HG03565 (cell line): Measurements from ENCODE around the gene MORC4.
"Not testable (repeated sequence)": the region's sequence is repeated elsewhere in the genome, so short reads cannot be mapped to it uniquely, and the experiment has no call there.

Source experiments
- ATAC-seq: cut with Tn5 transposase; IDR thresholded peaks from one replicate; pipeline ENCODE4 v1.9.1; 2021; ENCODE audit warnings: mild to moderate bottlenecking, moderate library complexity; ENCODE audit not compliant: unreplicated experiment

The MORC4 gene

DNA sequence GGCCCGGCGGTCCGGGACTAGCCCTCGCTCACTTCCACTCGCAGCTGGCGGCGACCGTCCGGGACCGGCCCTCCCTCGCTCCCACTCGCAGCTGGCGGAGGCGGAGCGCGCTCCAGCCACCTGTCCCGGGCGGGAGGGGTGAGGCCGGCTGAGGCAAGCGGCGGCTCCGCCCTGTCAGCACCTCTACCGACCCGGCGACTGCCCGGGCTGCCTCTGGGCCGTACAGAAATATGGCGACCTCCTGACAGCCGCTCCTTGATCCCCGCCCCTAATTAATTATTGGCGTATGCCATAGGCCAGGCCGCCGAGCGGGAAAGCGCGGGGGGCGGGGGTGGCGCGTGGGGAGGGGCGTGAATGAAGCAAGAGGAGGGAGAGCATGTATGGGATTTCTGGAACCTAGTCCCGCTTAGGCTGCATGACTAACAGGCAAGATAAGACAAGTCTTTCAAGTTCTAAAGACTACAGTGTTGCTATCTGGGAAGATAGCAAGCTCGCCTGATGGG is at the start of gene MORC4:
MORC4 (minus strand) TSS at position 200 of the 503 bp plus-strand sequence. CDS start 243 bp downstream, outside the sequence.
- ATAC-seq = peak; percentile 75

GRCh38 chrX:107047622-107048021 is 47.6 kb upstream of the MORC4 start:
- ATAC-seq = no peak

DNA sequence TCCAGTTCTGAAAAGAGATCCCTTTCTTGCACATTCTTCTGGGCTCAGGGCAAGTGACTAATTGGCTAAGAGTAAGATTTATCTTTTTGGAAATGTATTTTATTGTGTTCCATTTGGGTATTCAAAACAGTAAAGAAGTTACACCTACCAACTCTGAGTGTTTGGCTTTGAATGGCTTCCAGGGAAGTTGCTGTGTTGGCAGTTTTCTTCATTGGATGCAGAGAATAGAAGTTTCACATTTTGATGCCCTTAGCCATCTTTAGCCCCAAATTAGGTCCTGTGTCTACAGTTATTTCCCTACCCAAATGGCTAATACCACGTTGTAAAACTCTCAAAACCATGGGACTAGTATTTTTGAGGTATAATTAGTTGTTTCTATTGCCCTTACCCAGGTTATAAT is 29.7 kb upstream of the MORC4 start:
- ATAC-seq = no peak

DNA sequence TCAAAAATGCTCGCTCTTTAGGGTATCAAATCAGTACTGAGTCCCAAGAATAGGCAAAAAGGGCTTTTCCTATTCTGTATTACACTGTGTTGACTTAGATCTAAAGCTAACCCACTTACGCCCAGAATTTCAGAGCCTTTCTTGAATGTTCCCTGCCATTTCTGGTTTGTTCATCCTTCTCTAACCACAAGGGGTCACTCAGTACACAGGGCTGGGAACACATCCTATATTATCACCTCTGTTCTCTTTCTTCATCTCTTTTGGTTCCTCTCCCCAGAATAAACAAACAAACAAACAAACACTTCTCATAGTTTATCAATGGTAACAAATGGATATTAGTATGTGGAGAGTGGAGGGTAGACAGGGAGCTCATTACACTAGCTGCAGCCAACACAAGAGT is 25.5 kb upstream of the MORC4 start:
- no peak for ATAC-seq

- ATAC-seq = no peak
Measured at GRCh38 chrX:107014936-107015335, 14.9 kb upstream of the MORC4 start.

DNA sequence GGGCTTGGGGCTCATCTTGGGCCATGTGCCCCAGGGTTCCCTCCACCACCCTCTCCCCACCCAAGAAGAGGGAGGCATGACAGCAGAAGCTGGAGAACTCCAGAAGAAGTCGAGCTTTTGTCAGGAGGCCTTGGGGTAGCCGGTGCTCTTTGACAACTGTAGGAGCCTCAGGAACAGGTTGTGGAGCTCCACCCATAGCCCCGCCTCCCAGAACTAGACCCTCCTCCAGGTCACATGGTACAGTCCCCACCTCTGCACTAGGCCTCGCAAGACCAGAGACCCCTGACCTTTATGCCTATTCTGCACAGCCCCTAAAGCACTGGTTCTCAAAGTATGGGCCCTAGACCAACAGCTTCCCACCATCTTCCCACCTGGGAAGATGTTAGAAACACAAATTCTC is 8.0 kb upstream of the MORC4 start:
- no peak for ATAC-seq

- ATAC-seq = peak; percentile 25
Measured at GRCh38 chrX:106999002-106999975, 723 bp downstream of the MORC4 start.

- ATAC-seq = no peak
Measured at GRCh38 chrX:106997611-106998010, 2.4 kb downstream of the MORC4 start.

- ATAC-seq = no peak
Measured at GRCh38 chrX:106995678-106996077, 4.3 kb downstream of the MORC4 start.

GRCh38 chrX:106987488-106987887 is 12.5 kb downstream of the MORC4 start:
- ATAC-seq = no peak

- no peak for ATAC-seq
Measured at GRCh38 chrX:106980952-106981626, 18.9 kb downstream of the MORC4 start.

DNA sequence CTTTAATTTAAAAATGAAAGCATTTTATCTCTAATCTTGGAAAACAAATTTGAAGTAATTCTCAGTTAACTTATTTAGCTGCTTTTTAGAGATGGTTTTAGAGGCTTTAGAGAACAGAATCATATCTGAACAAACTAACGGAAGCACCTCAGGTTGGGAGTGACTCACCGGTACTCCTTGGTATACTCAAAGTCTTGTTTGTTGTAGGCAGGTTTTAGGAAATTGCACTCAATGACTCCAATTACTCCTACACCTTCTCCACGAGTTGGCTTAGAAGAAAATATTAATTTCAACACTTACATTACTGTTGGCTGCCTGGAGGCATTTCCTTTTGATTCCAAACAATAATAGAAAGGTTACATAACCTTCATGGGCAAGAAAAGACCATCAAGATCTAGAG is 23.6 kb downstream of the MORC4 start:
- no peak for ATAC-seq

DNA sequence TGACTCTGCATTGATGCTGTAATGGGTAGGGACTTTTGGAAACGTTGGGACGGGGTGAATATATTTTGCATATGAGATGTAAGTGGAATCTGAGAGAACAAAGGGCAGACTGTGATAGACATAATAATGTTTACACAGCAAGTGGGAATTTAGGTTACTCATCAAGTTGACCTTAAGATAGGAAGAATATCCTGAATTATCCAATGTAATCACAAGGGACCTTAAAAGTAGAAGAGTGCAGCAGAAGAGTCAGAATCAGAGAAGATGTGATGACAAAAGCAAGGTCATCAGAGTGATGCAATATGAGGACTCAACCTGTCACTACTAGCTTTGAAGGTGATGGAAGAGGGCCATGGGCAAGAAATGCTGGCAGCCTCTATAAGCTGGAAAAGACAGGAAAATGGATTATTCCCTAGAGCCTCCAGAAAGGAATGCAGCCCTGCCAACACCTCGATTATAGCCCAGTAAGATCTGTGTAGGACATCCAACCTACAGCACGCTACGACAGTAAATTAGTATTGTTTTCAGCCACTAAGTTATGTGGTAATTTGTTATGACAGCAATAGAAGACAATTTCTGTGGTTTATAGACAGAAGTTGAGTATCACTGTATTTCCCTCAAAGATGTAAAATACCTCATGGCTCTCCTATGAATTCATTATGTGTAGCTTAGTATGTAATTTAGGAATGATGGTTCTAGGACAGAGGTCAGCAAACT is 26.4 kb downstream of the MORC4 start:
- ATAC-seq = no peak

DNA sequence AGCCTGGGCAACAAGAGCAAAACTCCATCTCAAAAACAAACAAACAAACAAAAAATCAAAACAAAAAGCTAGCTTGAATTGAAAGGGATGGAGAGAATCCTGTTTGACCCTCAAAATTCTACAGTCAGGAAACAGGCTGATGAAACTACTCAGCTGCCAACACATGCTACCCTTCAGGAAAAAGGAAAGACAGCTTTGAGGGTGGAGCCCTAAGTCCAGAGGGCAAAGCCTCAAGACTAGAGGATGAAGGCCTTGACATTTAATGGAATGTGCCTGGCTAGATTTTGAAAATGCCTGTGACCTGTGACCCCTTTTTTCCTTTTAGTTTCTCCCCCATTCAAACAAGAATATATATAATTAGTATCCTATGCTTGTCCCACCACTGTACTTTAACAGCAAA is 27.1 kb downstream of the MORC4 start:
- no peak for ATAC-seq

GRCh38 chrX:106966547-106966946 is 33.5 kb downstream of the MORC4 start:
- ATAC-seq = not testable (repeated sequence)

DNA sequence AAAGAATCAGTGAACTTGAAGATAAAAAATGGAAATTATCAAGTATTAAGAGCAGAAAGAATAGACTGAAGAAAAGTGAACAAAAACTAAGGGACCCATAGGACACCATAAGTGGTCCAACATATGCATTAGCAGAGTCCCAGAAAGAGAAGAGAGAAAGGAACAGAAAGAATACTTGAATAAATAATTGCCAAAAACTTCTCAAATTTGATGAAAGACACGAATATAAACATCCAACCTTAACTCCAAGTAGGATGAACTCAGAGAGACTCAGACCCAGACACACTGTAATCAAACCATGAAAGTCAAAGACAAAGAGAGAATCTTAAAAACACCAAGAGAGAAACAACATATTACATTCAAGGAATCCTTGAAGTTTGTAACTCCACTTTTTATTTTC is 35.7 kb downstream of the MORC4 start:
- ATAC-seq = no peak

DNA sequence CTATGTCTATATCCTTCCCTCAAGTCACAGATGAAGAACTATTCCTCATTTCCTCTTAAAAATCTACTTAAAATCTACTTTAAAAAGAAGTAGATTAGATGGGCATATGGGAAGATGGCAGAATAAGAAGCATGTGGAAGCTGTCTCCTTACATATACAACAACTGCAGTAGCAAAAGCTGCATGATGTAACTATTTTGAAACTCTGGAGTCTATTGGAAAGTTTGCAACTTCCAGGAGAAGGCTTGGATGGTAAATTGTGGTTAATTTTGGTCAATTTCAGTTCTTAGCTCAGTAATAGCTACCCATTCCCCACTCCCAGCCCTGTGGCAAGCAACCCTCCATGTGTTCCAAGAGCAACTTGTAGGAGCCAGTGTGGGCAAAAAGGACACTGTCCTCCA is 36.9 kb downstream of the MORC4 start:
- ATAC-seq = no peak

- ATAC-seq = no peak
Measured at GRCh38 chrX:106959901-106960300, 40.1 kb downstream of the MORC4 start.

DNA sequence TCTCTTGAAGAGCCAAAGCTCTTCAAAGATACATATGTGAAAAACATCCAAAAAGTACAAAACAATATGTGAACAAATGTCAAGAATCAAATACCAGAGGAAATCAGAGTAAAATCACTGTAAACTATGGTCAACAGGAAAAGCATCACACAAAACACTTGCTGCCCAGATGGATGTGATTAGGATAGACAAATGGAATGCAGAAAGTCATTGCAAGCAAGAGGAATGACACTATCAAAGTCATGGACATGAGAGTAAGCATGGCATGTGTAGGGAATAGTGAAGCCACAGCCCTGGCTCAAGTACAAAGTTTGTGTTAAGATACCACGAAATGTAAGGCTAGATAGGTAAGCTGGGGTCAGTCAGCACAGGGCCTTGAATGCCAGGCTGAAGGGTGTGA is 42.2 kb downstream of the MORC4 start:
- no peak for ATAC-seq

- ATAC-seq = no peak
Measured at GRCh38 chrX:106955004-106955772, 44.8 kb downstream of the MORC4 start.
